Activated T-cell treated with anti-CD3 and anti-CD28 coated beads for 1 hour (primary cell): Measurements from ENCODE around the gene GOLGA5.
A peak's percentile ranks its signal among the peaks of the same experiment; 100 is the strongest.
"Not testable (repeated sequence)": the region's sequence is repeated elsewhere in the genome, so short reads cannot be mapped to it uniquely, and the experiment has no call there.

Source experiments
- DNase-seq: peaks from one replicate; pipeline ENCODE4 v3.0.0-alpha.2; 2020; ENCODE audit warnings: low read depth

GOLGA5 gene

GRCh38 chr14:92793709-92794546 is at the start of gene GOLGA5:
Gene GOLGA5, plus strand, starts transcription at chr14:92794305. Its CDS starts 3,133 bp downstream, at chr14:92797438.
- DNase-seq, result peak; percentile 95

GRCh38 chr14:92747701-92748258 is 46.3 kb upstream of the GOLGA5 start:
- no peak for DNase-seq

GRCh38 chr14:92748259-92749016 is 45.7 kb upstream of the GOLGA5 start, which contains the start of gene LGMN:
Gene LGMN, minus strand, starts transcription at chr14:92748627. Its CDS starts 15,841 bp downstream, at chr14:92732786.
- DNase-seq, result peak; percentile 77

GRCh38 chr14:92750222-92750728 is 43.8 kb upstream of the GOLGA5 start:
- DNase-seq, result peak; percentile 35

- no peak for DNase-seq
These were observed 43.1 kb upstream of the GOLGA5 start for GRCh38 chr14:92750994-92751400.

GRCh38 chr14:92751819-92752218 is 42.3 kb upstream of the GOLGA5 start:
- no peak for DNase-seq

GRCh38 chr14:92753250-92753649 is 40.9 kb upstream of the GOLGA5 start:
- DNase-seq, result no peak

GRCh38 chr14:92754966-92755365 is 39.1 kb upstream of the GOLGA5 start:
- no peak for DNase-seq

GRCh38 chr14:92755495-92755894 is 38.6 kb upstream of the GOLGA5 start:
- DNase-seq, result no peak

GRCh38 chr14:92756446-92756845 is 37.7 kb upstream of the GOLGA5 start:
- DNase-seq, result no peak

GRCh38 chr14:92759300-92759678 is 34.8 kb upstream of the GOLGA5 start:
- DNase-seq, result no peak

- DNase-seq, result no peak
These were observed 34.2 kb upstream of the GOLGA5 start for GRCh38 chr14:92759679-92760523.

GRCh38 chr14:92760524-92760805 is 33.6 kb upstream of the GOLGA5 start:
- no peak for DNase-seq

- DNase-seq, result not testable (repeated sequence)
These were observed 30.2 kb upstream of the GOLGA5 start for GRCh38 chr14:92763666-92764631.

GRCh38 chr14:92768236-92768635 is 25.9 kb upstream of the GOLGA5 start:
- not testable (repeated sequence) for DNase-seq

GRCh38 chr14:92768795-92769194 is 25.3 kb upstream of the GOLGA5 start:
- DNase-seq, result no peak

- no peak for DNase-seq
These were observed 23.6 kb upstream of the GOLGA5 start for GRCh38 chr14:92770484-92770883.

- DNase-seq, result no peak
These were observed 19.5 kb upstream of the GOLGA5 start for GRCh38 chr14:92774572-92774971.

GRCh38 chr14:92775292-92775691 is 18.8 kb upstream of the GOLGA5 start:
- DNase-seq, result not testable (repeated sequence)

GRCh38 chr14:92778868-92779565 is 15.1 kb upstream of the GOLGA5 start:
- DNase-seq, result not testable (repeated sequence)
